Measurements from ENCODE around the gene BARHL1.

DNA sequence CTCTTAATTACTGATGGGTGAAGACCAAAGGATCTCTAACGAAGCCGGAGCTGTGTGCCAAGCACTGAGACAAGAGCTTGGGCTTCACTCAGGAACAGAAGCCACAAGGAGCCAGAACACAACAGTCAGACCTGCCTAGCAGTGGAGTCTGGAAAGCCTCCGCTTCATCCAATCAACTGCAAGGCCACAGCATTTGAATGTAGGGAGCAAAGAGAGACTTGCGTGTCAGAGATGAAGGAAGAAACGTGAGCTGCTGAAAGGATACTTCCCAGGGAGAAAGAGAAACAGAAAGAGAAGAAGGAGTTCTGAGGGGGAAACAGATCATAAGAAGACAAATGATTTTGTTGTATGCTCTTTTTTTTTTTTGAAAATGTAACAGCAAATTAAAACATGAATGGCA, 43.9 kb downstream of the BARHL1 start:
- TF ChIP-seq BHLHE40 (IDR thresholded peaks at IDR 0.05; ENCODE audit: borderline replicate concordance): no peak
- TF ChIP-seq SP1 (IDR thresholded peaks at IDR 0.05): no peak
- TF ChIP-seq CTBP1 (IDR thresholded peaks at IDR 0.05; ENCODE audit: borderline replicate concordance): no peak
- no peak for TF ChIP-seq L3MBTL2 (conservative IDR thresholded peaks at IDR 0.05)
- TF ChIP-seq SUZ12 (IDR thresholded peaks at IDR 0.05): no peak
- TF ChIP-seq ELF4 (IDR thresholded peaks at IDR 0.05): no peak
- TF ChIP-seq, protein P1, sequence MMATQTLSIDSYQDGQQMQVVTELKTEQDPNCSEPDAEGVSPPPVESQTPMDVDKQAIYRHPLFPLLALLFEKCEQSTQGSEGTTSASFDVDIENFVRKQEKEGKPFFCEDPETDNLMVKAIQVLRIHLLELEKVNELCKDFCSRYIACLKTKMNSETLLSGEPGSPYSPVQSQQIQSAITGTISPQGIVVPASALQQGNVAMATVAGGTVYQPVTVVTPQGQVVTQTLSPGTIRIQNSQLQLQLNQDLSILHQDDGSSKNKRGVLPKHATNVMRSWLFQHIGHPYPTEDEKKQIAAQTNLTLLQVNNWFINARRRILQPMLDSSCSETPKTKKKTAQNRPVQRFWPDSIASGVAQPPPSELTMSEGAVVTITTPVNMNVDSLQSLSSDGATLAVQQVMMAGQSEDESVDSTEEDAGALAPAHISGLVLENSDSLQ (IDR thresholded peaks at IDR 0.05): no peak
- no peak for TF ChIP-seq FOXK2 (IDR thresholded peaks at IDR 0.05)
- TF ChIP-seq TARDBP (IDR thresholded peaks at IDR 0.05): no peak
- no peak for TF ChIP-seq FOXA1 (IDR thresholded peaks at IDR 0.05)
- no peak for TF ChIP-seq FOXM1 (IDR thresholded peaks at IDR 0.05; ENCODE audit: borderline replicate concordance)
- TF ChIP-seq NFRKB (IDR thresholded peaks at IDR 0.05): no peak
